LHCN-M2 (cell line): ENCODE results near the gene ARHGEF2. TPM values are rescaled to one million over a fixed set of nuclear protein-coding genes. Genes with fewer than 3 reads are reported as not detected.

ENCODE experiments used
- DNase-seq: peaks from one replicate; pipeline ENCODE4 v3.0.0-alpha.2; 2012; ENCODE audit warnings: low read depth
- total RNA-seq: library from RNA; depleted of rRNA; stranded (reverse); fragments of >200 nt; gene quantifications from 2 replicates; pipeline ENCODE4 v1.2.3, GENCODE V29; 2014

The ARHGEF2 gene
- total RNA-seq, 1 experiment from 2014 or later = 262 TPM

- DNase-seq = no peak
Observed at GRCh38 chr1:155971910-155972809, 6.2 kb downstream of the ARHGEF2 start.

GRCh38 chr1:155970531-155971167 lies 7.7 kb downstream of the ARHGEF2 start:
- peak; percentile 95 for DNase-seq

GRCh38 chr1:155969377-155969791 lies 9.0 kb downstream of the ARHGEF2 start:
- peak; percentile 52 for DNase-seq

GRCh38 chr1:155968670-155969069 lies 9.7 kb downstream of the ARHGEF2 start:
- peak; percentile 100 for DNase-seq

- DNase-seq = no peak
Observed at GRCh38 chr1:155968051-155968400, 10.3 kb downstream of the ARHGEF2 start.

GRCh38 chr1:155967341-155968050 lies 10.9 kb downstream of the ARHGEF2 start:
- peak; percentile 29 for DNase-seq

- DNase-seq = no peak
Observed at GRCh38 chr1:155966750-155967149, 11.6 kb downstream of the ARHGEF2 start.

- no peak for DNase-seq
Observed at GRCh38 chr1:155966135-155966534, 12.2 kb downstream of the ARHGEF2 start.

GRCh38 chr1:155964193-155964592 lies 14.2 kb downstream of the ARHGEF2 start:
- DNase-seq = no peak

- peak; percentile 78 for DNase-seq
Observed at GRCh38 chr1:155962599-155963211, 15.6 kb downstream of the ARHGEF2 start.

GRCh38 chr1:155961937-155962336 lies 16.4 kb downstream of the ARHGEF2 start:
- peak; percentile 99 for DNase-seq

GRCh38 chr1:155960081-155960745 lies 18.1 kb downstream of the ARHGEF2 start:
- DNase-seq = no peak

- no peak for DNase-seq
Observed at GRCh38 chr1:155957411-155957915, 20.9 kb downstream of the ARHGEF2 start.

GRCh38 chr1:155954645-155955044 lies 23.7 kb downstream of the ARHGEF2 start:
- DNase-seq = no peak

GRCh38 chr1:155952505-155952890 lies 25.8 kb downstream of the ARHGEF2 start:
- DNase-seq = no peak

GRCh38 chr1:155951753-155952504 lies 26.4 kb downstream of the ARHGEF2 start:
- DNase-seq = no peak

- no peak for DNase-seq
Observed at GRCh38 chr1:155950829-155951228, 27.5 kb downstream of the ARHGEF2 start.

- no peak for DNase-seq
Observed at GRCh38 chr1:155947741-155948140, 30.6 kb downstream of the ARHGEF2 start.

- DNase-seq = no peak
Observed at GRCh38 chr1:155947292-155947691, 31.1 kb downstream of the ARHGEF2 start.

GRCh38 chr1:155946633-155947219 lies 31.6 kb downstream of the ARHGEF2 start:
- no peak for DNase-seq
